Peyer's patch (tissue), 4 donors: ENCODE data around the gene INPP5A. TPM values are rescaled to one million over a fixed set of nuclear protein-coding genes. Genes with fewer than 3 reads are reported as not detected.

ENCODE experiments used
- DNase-seq, 3 donors: peaks; one replicate each; pipeline ENCODE4 v3.0.0-alpha.2; 2017 to 2019
- H3K27ac ChIP-seq, 4 donors: fragments of 200-600 bp; sonication (generic); one replicate each; pipeline ENCODE4 v1.5.1; 2016 to 2019
- H3K27me3 ChIP-seq, 2 donors: fragments of 200-600 bp; sonication (generic); one replicate each; pipeline ENCODE4 v1.5.1; 2019
- H3K36me3 ChIP-seq, 3 donors: fragments of 200-600 bp; sonication (generic); one replicate each; pipeline ENCODE4 v1.5.1; 2016 to 2019
- H3K4me1 ChIP-seq, 4 donors: fragments of 200-600 bp; sonication (generic); one replicate each; pipeline ENCODE4 v1.5.1; 2016 to 2019
- H3K4me3 ChIP-seq, 4 donors: fragments of 200-600 bp; sonication (generic); 1 replicate in 3 of 4; 2 replicates in 1 of 4; pipeline ENCODE4 v1.5.1; 2016 to 2019; ENCODE audit warnings: mild to moderate bottlenecking in 1 of 4
- H3K9me3 ChIP-seq, 4 donors: fragments of 200-600 bp; sonication (generic); one replicate each; pipeline ENCODE4 v1.5.1; 2016 to 2019; ENCODE audit warnings: mild to moderate bottlenecking in 1 of 4
- POLR2A ChIP-seq, 2 donors: fragments of 450-650 bp; IDR thresholded peaks; one replicate each; pipeline ENCODE4 v1.5.1; 2017; ENCODE audit warnings: antibody characterized with exemption in 2 of 2, mild to moderate bottlenecking in 2 of 2, moderate library complexity in 2 of 2
- total RNA-seq, 4 donors: library from RNA; depleted of rRNA; stranded (reverse); fragments of >200 nt; gene quantifications; one replicate each; pipeline ENCODE4 v1.1.0, GENCODE V29; 2016
- TF ChIP-seq, protein P1 (sequence below), 6 experiments: fragments of 450-650 bp in 4 of 6; fragments of 200-600 bp in 2 of 6; sonication (generic) in 1 of 6; IDR thresholded peaks; one replicate each; pipeline ENCODE4 v1.5.1; 2017 to 2019; ENCODE audit warnings: antibody characterized with exemption in 6 of 6, mild to moderate bottlenecking in 3 of 6, moderate library complexity in 1 of 6

INPP5A gene
- total RNA-seq, 4 donors from 2014 or later, result 33.8 to 76.4 (median 38.1) TPM

DNA sequence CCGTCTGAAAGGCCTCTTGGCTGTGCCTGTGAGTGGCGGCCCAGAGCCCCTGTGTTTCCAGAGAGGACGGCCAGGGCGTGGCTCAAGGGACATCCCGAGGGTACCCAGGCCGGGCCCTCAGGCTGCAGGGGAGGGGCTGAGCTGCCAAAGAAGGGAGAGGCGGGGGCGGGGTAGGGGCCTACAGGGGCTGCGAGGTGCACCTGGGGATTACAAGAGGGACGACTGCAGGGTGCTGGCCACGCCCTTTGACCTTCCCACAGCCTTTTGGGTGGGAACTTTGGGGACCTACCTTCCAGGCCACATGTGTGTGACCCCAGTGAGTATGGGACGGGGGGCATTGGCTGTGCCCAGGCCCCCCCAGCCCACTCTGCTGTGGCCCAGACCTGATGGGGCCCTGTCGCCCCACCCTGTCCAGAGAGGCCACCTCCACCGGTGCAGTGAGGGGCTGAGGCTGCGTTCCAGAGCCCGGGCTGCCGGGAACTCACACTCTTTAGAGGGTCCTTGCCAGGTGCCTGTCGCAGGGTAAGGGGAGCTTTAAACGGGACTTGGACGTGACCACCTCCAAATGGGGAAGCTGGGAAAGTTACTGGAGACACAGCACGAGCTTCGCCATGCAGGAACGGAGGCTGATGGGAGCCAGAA lies 267.3 kb downstream of the INPP5A start:
- Histone ChIP-seq H3K27me3 (no peaks in the 10 kb centered on the region), H3K4me3 (no peak overlapping the region), H3K27ac (no peak overlapping the region), H3K4me1 (no peaks in the 10 kb centered on the region), H3K36me3 (no peaks in the 10 kb centered on the region), H3K9me3 (peaks cover 0 to 5% (median 0%) of the 10 kb centered on the region in 4 donors)
- DNase-seq, result no peak
- TF ChIP-seq, protein P1, sequence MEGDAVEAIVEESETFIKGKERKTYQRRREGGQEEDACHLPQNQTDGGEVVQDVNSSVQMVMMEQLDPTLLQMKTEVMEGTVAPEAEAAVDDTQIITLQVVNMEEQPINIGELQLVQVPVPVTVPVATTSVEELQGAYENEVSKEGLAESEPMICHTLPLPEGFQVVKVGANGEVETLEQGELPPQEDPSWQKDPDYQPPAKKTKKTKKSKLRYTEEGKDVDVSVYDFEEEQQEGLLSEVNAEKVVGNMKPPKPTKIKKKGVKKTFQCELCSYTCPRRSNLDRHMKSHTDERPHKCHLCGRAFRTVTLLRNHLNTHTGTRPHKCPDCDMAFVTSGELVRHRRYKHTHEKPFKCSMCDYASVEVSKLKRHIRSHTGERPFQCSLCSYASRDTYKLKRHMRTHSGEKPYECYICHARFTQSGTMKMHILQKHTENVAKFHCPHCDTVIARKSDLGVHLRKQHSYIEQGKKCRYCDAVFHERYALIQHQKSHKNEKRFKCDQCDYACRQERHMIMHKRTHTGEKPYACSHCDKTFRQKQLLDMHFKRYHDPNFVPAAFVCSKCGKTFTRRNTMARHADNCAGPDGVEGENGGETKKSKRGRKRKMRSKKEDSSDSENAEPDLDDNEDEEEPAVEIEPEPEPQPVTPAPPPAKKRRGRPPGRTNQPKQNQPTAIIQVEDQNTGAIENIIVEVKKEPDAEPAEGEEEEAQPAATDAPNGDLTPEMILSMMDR (IDR thresholded peaks at IDR 0.05), result no peak
- TF ChIP-seq POLR2A (IDR thresholded peaks at IDR 0.05), result no peak

DNA sequence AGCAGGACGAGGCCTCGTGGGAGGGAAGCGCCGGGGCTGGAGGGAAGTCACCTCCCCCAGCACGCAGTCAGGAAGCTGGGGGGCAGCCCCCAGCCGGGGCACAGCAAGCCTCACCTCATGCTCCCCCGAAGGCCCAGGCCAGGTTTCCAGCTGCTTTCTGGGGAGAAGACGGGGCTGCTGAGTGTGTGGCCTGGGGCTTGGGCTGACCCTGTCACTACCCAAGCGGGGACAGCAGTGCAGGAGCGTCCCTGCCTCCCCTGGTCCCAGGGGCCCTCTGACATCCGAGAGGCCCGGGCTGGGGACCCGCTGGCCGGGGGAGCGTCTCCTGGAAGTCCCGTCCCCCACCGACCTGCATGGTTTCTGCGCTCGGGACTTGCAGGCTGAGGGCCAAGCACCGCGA lies 268.0 kb downstream of the INPP5A start:
- Histone ChIP-seq H3K4me1 (no peaks in the 10 kb centered on the region), H3K27me3 (no peaks in the 10 kb centered on the region), H3K27ac (no peak overlapping the region), H3K9me3 (peaks cover 0 to 5% (median 0%) of the 10 kb centered on the region in 4 donors), H3K4me3 (no peak overlapping the region), H3K36me3 (no peaks in the 10 kb centered on the region)
- DNase-seq, result no peak
- TF ChIP-seq, protein P1 (IDR thresholded peaks at IDR 0.05), result no peak
- no peak for TF ChIP-seq POLR2A (IDR thresholded peaks at IDR 0.05)

DNA sequence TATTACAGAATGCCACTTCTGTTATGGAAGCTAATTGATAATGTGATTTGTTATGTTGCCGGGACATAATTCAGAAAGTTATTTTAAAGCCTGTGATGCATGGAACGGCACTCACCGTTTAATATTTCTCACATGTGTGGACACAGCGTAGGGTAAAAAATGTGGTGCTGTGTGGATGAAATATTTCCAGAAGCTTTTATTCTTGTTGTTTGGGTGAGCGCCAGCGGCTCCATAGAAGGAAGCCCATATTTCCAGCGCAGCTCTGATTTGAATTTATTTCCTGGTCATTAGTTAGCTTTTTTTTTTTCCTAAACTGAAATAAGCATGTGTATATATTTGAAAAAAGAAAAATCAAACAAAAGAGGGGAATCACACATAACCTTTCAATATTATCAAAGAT lies 268.5 kb downstream of the INPP5A start:
- Histone ChIP-seq H3K4me1 (no peaks in the 10 kb centered on the region), H3K36me3 (no peaks in the 10 kb centered on the region), H3K4me3 (no peak overlapping the region), H3K9me3 (peaks cover 0 to 5% (median 0%) of the 10 kb centered on the region in 4 donors), H3K27me3 (no peaks in the 10 kb centered on the region), H3K27ac (no peak overlapping the region)
- DNase-seq, result no peak
- TF ChIP-seq, protein P1 (IDR thresholded peaks at IDR 0.05), result no peak
- TF ChIP-seq POLR2A (IDR thresholded peaks at IDR 0.05), result no peak

DNA sequence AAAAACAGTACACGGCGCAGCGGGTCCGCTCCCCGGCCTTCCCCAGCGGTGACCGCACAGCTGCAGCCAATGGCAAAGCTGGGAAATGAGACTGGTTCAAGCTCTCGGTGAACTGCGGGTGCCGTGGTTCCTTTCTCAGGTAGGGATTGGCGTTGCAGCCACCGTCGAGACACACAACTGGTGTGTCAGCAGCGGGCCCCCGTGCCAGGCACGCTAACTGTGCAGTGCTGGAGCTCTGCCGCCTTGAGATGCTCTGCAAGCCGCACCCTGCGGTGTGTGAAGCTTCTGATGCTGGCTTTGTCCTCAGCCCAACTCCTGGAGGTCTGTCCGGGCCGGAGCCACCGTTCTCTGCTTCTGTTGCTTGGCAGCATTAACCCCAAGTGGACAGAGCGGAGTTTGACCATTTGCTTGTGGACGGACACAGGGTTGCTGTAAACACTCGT lies 269.0 kb downstream of the INPP5A start:
- TF ChIP-seq, protein P1 (IDR thresholded peaks at IDR 0.05), result no peak
- no peak for TF ChIP-seq POLR2A (IDR thresholded peaks at IDR 0.05)
- peak in 1 of 3 donors; percentile 32 for DNase-seq
- H3K27me3 ChIP-seq, result no peaks in the 10 kb centered on the region
- H3K36me3 ChIP-seq, result no peaks in the 10 kb centered on the region
- no peak overlapping the region for H3K27ac ChIP-seq
- H3K4me1 ChIP-seq, result no peaks in the 10 kb centered on the region
- peaks cover 0 to 5% (median 0%) of the 10 kb centered on the region in 4 donors for H3K9me3 ChIP-seq
- no peak overlapping the region for H3K4me3 ChIP-seq

DNA sequence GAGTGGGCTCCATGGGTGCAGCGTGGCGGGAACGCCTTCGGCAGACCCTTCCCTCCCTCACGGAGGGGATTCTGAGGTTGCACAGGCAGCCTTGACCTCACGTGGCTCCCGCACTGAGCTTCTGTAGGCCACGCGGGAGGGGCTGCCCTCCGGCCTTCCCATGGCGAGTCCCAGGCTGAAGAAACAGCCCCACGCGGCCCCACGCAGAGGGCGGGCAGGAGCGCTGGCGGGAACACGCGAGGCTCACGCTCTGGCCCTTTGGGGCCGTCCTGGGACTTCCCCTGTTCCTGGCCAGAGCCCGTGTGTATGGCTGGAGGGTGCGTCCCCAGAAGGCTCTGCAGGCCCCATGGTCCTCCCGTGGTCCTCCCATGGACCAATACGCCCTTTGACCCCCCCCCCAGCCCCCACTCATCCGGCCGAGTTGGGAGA lies 270.0 kb downstream of the INPP5A start:
- DNase-seq, result no peak
- Histone ChIP-seq H3K27ac (no peak overlapping the region), H3K36me3 (no peaks in the 10 kb centered on the region), H3K4me3 (no peak overlapping the region), H3K4me1 (no peaks in the 10 kb centered on the region), H3K27me3 (no peaks in the 10 kb centered on the region), H3K9me3 (no peaks in the 10 kb centered on the region)
- no peak for TF ChIP-seq POLR2A (IDR thresholded peaks at IDR 0.05)
- TF ChIP-seq, protein P1 (IDR thresholded peaks at IDR 0.05), result no peak
